GM12873 (cell line): ENCODE results near the gene ITPA.

ENCODE experiments used
- CTCF ChIP-seq: IDR thresholded peaks from 2 replicates; pipeline ENCODE4 v1.5.1; 2012; ENCODE audit warnings: low read depth, mild to moderate bottlenecking, moderate library complexity, low read length, control low read depth; ENCODE audit not compliant: insufficient read depth; ENCODE audit errors: missing control alignments

The ITPA gene

GRCh38 chr20:3175270-3175669, 34.0 kb upstream of the ITPA start:
- TF ChIP-seq CTCF = no peak

- no peak for TF ChIP-seq CTCF
Observed at GRCh38 chr20:3177746-3178485, 31.4 kb upstream of the ITPA start.

- TF ChIP-seq CTCF = no peak
Observed at GRCh38 chr20:3180319-3180718, 29.0 kb upstream of the ITPA start.

- TF ChIP-seq CTCF = no peak
Observed at GRCh38 chr20:3181270-3181669, 28.0 kb upstream of the ITPA start.

GRCh38 chr20:3183896-3184612, 25.2 kb upstream of the ITPA start:
- no peak for TF ChIP-seq CTCF

- no peak for TF ChIP-seq CTCF
Observed at GRCh38 chr20:3188823-3189413, 20.4 kb upstream of the ITPA start.

- TF ChIP-seq CTCF = no peak
Observed at GRCh38 chr20:3189561-3190131, 19.7 kb upstream of the ITPA start.
